SU-DHL-6 (cell line): ENCODE results near the gene RNF150.

Experiments
- H2AFZ ChIP-seq: fragments of 200-600 bp; sonication (generic); 2 replicates; pipeline ENCODE4 v1.6.1; 2014; ENCODE audit warnings: low read depth, mild to moderate bottlenecking, moderate library complexity, mixed read lengths, antibody characterized with exemption, low read length; ENCODE audit not compliant: severe bottlenecking
- H3F3A ChIP-seq: fragments of 200-600 bp; shearing (Covaris generic); 2 replicates; pipeline ENCODE4 v1.6.0; 2016; ENCODE audit warnings: antibody characterized with exemption, mild to moderate bottlenecking; ENCODE audit not compliant: insufficient read depth
- H3K27ac ChIP-seq: fragments of 200-600 bp; sonication (generic); 2 replicates; pipeline ENCODE4 v1.5.1; 2016; ENCODE audit warnings: low read depth, mild to moderate bottlenecking, low read length, moderate library complexity, mixed read lengths
- H3K27me3 ChIP-seq: fragments of 200-600 bp; sonication (generic), shearing (Covaris generic); 2 replicates; pipeline ENCODE4 v1.6.0; 2014; ENCODE audit warnings: mild to moderate bottlenecking, low read length
- H3K36me3 ChIP-seq: fragments of 200-600 bp; sonication (generic); 2 replicates; pipeline ENCODE4 v1.6.1; 2014; ENCODE audit warnings: mild to moderate bottlenecking, low read length, mixed read lengths
- H3K4me2 ChIP-seq: fragments of 300-600, 200-600 bp; shearing (Covaris generic), sonication (generic); 2 replicates; pipeline ENCODE4 v1.6.0; 2014; ENCODE audit warnings: low read length, low read depth, mild to moderate bottlenecking; ENCODE audit not compliant: poor library complexity, severe bottlenecking
- H3K4me3 ChIP-seq: fragments of 200-600 bp; sonication (generic); 2 replicates; pipeline ENCODE4 v1.5.1; 2014; ENCODE audit warnings: antibody characterized with exemption, low read length, mild to moderate bottlenecking, mixed read lengths; ENCODE audit not compliant: insufficient read depth, poor library complexity, severe bottlenecking
- H3K79me2 ChIP-seq: fragments of 200-600 bp; sonication (generic); 2 replicates; pipeline ENCODE4 v1.6.1; 2014; ENCODE audit warnings: mild to moderate bottlenecking, low read length, moderate library complexity; ENCODE audit not compliant: insufficient read depth
- H3K9ac ChIP-seq: fragments of 200-600 bp; sonication (generic); 2 replicates; pipeline ENCODE4 v1.7.0; 2014; ENCODE audit warnings: mild to moderate bottlenecking, low read length
- H3K9me2 ChIP-seq: fragments of 200-600 bp; sonication (generic); replicated peaks from 2 replicates; pipeline ENCODE4 v1.6.1; 2014; ENCODE audit warnings: low read length; ENCODE audit not compliant: insufficient read depth
- H3K9me3 ChIP-seq: fragments of 200-600 bp; sonication (generic); 2 replicates; pipeline ENCODE4 v1.6.1; 2014; ENCODE audit warnings: low read length, mixed read lengths; ENCODE audit not compliant: insufficient read depth
- H4K20me1 ChIP-seq: fragments of 200-600 bp; sonication (generic); 2 replicates; pipeline ENCODE4 v1.6.1; 2014; ENCODE audit warnings: low read depth, mild to moderate bottlenecking, antibody characterized with exemption, low read length, moderate library complexity, mixed read lengths
- EZH2phosphoT487 ChIP-seq: fragments of 200-600 bp; sonication (generic), shearing (Covaris generic); conservative IDR thresholded peaks from 2 replicates; pipeline ENCODE4 v1.6.1; 2018; ENCODE audit warnings: mild to moderate bottlenecking, antibody characterized with exemption, low read length, moderate library complexity, mixed read lengths
- TF ChIP-seq, protein P1 (sequence below): fragments of 200-600 bp; sonication (generic); IDR thresholded peaks from one replicate; pipeline ENCODE4 v1.5.1; 2017; ENCODE audit warnings: antibody characterized with exemption, mild to moderate bottlenecking, low read length, moderate library complexity; ENCODE audit not compliant: insufficient read depth, poor library complexity, severe bottlenecking

The RNF150 gene

GRCh38 chr4:141065872-141066271, 67.4 kb downstream of the RNF150 start:
- Histone ChIP-seq H3F3A (no peaks in the 10 kb centered on the region), H3K9ac (no peak overlapping the region), H3K9me2 (no peaks in the 10 kb centered on the region), H3K4me2 (no peak overlapping the region), H3K27me3 (no peaks in the 10 kb centered on the region), H2AFZ (no peak overlapping the region), H3K9me3 (no peaks in the 10 kb centered on the region), H3K79me2 (no peaks in the 10 kb centered on the region), H3K27ac (no peak overlapping the region), H3K4me3 (no peak overlapping the region), H3K36me3 (no peaks in the 10 kb centered on the region), H4K20me1 (no peaks in the 10 kb centered on the region)
- TF ChIP-seq EZH2phosphoT487 = no peak
- TF ChIP-seq, protein P1, sequence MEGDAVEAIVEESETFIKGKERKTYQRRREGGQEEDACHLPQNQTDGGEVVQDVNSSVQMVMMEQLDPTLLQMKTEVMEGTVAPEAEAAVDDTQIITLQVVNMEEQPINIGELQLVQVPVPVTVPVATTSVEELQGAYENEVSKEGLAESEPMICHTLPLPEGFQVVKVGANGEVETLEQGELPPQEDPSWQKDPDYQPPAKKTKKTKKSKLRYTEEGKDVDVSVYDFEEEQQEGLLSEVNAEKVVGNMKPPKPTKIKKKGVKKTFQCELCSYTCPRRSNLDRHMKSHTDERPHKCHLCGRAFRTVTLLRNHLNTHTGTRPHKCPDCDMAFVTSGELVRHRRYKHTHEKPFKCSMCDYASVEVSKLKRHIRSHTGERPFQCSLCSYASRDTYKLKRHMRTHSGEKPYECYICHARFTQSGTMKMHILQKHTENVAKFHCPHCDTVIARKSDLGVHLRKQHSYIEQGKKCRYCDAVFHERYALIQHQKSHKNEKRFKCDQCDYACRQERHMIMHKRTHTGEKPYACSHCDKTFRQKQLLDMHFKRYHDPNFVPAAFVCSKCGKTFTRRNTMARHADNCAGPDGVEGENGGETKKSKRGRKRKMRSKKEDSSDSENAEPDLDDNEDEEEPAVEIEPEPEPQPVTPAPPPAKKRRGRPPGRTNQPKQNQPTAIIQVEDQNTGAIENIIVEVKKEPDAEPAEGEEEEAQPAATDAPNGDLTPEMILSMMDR = no peak

DNA sequence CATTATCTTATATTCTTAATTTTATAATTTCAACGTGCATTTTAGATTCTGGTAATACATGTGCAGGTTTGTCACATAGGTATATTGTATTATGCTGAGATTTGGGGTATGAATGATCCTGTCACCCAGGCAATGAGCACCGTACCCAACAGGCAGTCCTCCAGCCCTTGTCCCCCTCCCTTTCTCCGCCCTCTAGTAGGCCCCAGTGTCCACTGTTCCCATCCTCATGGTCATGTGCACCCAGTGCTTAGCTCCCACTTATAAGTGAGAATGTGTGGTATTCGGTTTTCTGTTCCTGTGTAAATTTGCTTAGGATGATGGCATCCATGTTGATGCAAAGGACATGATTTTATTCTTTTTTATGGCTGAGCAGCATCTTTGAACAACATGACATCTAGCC, 70.6 kb downstream of the RNF150 start:
- H4K20me1 ChIP-seq = no peaks in the 10 kb centered on the region
- no peak overlapping the region for H3K4me2 ChIP-seq
- H2AFZ ChIP-seq = no peak overlapping the region
- H3K9me2 ChIP-seq = no peaks in the 10 kb centered on the region
- no peak overlapping the region for H3K9ac ChIP-seq
- H3K27ac ChIP-seq = no peak overlapping the region
- no peaks in the 10 kb centered on the region for H3K9me3 ChIP-seq
- no peaks in the 10 kb centered on the region for H3K79me2 ChIP-seq
- H3K27me3 ChIP-seq = no peaks in the 10 kb centered on the region
- TF ChIP-seq, protein P1 = no peak
- no peak for TF ChIP-seq EZH2phosphoT487
- H3F3A ChIP-seq = no peaks in the 10 kb centered on the region
- H3K36me3 ChIP-seq = no peaks in the 10 kb centered on the region
- H3K4me3 ChIP-seq = no peak overlapping the region

DNA sequence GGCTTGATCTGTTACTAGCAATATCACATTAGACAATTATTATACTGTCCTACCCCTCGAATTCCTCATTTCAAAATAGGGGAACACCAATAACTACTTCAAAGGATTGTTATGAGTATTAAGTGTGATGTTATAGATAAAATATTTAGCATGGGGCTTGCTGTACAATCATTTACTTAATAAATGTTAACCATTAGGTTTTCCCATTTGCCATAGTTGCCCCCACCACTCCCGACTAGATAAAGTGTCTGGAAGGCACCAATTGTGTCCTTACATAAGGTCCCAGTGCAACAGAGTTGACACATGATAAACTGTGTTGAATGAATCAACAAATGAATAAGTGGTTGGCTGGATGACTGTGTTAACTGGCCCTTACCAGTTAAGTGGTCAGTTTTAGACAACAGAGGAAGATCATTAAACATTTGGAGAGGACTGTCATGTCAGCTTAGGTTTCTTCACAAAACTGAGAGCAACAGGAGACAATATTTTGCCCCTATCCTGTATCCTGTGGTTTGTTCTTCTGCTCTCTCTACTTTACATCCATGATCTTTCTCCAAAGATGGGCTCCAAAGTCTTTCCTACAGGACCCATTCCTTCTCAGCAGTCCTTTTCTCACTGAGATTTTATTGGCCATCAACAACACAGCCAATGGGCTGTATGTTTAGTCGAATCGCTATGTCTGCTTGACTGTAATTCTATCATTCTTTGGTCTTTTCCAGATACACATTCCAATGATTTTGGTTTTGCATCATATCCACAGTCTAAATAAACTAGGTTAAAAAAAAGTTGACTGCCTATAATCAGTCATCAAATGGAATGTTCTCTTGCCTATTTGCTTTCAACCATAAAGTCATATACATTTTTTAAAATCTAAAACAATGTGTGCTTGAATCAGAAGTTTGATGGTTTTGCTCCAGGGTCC, 74.4 kb downstream of the RNF150 start:
- no peaks in the 10 kb centered on the region for H3K9me2 ChIP-seq
- no peaks in the 10 kb centered on the region for H3F3A ChIP-seq
- H3K27me3 ChIP-seq = no peaks in the 10 kb centered on the region
- no peaks in the 10 kb centered on the region for H4K20me1 ChIP-seq
- no peak overlapping the region for H3K9ac ChIP-seq
- H3K9me3 ChIP-seq = no peaks in the 10 kb centered on the region
- no peaks in the 10 kb centered on the region for H3K79me2 ChIP-seq
- H2AFZ ChIP-seq = no peak overlapping the region
- no peak overlapping the region for H3K27ac ChIP-seq
- no peaks in the 10 kb centered on the region for H3K36me3 ChIP-seq
- no peak overlapping the region for H3K4me2 ChIP-seq
- TF ChIP-seq EZH2phosphoT487 = no peak
- TF ChIP-seq, protein P1 = no peak
- H3K4me3 ChIP-seq = no peak overlapping the region
